Measurements from ENCODE around the gene BTG2. TPM values are rescaled to one million over a fixed set of nuclear protein-coding genes. Genes with fewer than 3 reads are reported as not detected.

BTG2 gene
- total RNA-seq, 2 donors from 2014 or later, result 132 to 254 TPM

- DNase-seq (ENCODE audit: low spot score), result peak; percentile 92
Observed at GRCh38 chr1:203271018-203271743, 34.1 kb upstream of the BTG2 start.

GRCh38 chr1:203271962-203272632 is 33.2 kb upstream of the BTG2 start:
- no peak for TF ChIP-seq CTCF (IDR thresholded peaks at IDR 0.05)
- DNase-seq (ENCODE audit: low spot score), result no peak
- Histone ChIP-seq H3K4me3 (no peak overlapping the region), H3K27me3 (no peaks in the 10 kb centered on the region), H3K4me1 (peaks cover 0 to 64% of the 10 kb centered on the region in 2 donors), H3K27ac (peak overlapping the region in 1 of 2 donors; percentile 92), H3K36me3 (no peaks in the 10 kb centered on the region), H3K9me3 (no peaks in the 10 kb centered on the region)

More at GRCh38 chr1:203271018-203271743, 34.1 kb upstream of the BTG2 start:
- no peak overlapping the region for H3K27ac ChIP-seq
- H3K9me3 ChIP-seq, result no peaks in the 10 kb centered on the region
- H3K36me3 ChIP-seq, result no peaks in the 10 kb centered on the region
- H3K4me1 ChIP-seq, result peaks cover 0 to 56% of the 10 kb centered on the region in 2 donors
- no peak overlapping the region for H3K4me3 ChIP-seq
- H3K27me3 ChIP-seq, result no peaks in the 10 kb centered on the region
- no peak for TF ChIP-seq CTCF (IDR thresholded peaks at IDR 0.05)

- peak overlapping the region in 1 of 2 donors; percentile 39 for H3K4me3 ChIP-seq
- H3K4me1 ChIP-seq, result peaks cover 0 to 65% of the 10 kb centered on the region in 2 donors
- TF ChIP-seq CTCF (IDR thresholded peaks at IDR 0.05), result no peak
- H3K36me3 ChIP-seq, result no peaks in the 10 kb centered on the region
- peak overlapping the region; percentile 92 to 99 for H3K27ac ChIP-seq
- no peaks in the 10 kb centered on the region for H3K27me3 ChIP-seq
- no peak for DNase-seq (ENCODE audit: low spot score)
- no peaks in the 10 kb centered on the region for H3K9me3 ChIP-seq
Observed at GRCh38 chr1:203272633-203273205, 32.6 kb upstream of the BTG2 start.

GRCh38 chr1:203273206-203273868 is 32.0 kb upstream of the BTG2 start:
- peak overlapping the region in 1 of 2 donors; percentile 39 for H3K4me3 ChIP-seq
- no peaks in the 10 kb centered on the region for H3K36me3 ChIP-seq
- H3K4me1 ChIP-seq, result peaks cover 0 to 67% of the 10 kb centered on the region in 2 donors
- H3K27ac ChIP-seq, result peak overlapping the region; percentile 92 to 99
- H3K9me3 ChIP-seq, result no peaks in the 10 kb centered on the region
- no peaks in the 10 kb centered on the region for H3K27me3 ChIP-seq
- peak; percentile 96 for DNase-seq (ENCODE audit: low spot score)
- peak; percentile 97 to 99 for TF ChIP-seq CTCF (IDR thresholded peaks at IDR 0.05)

GRCh38 chr1:203273869-203274602 is 31.3 kb upstream of the BTG2 start:
- Histone ChIP-seq H3K4me1 (peaks cover 0 to 68% of the 10 kb centered on the region in 2 donors), H3K4me3 (peak overlapping the region in 1 of 2 donors; percentile 39), H3K27ac (peak overlapping the region; percentile 92 to 99), H3K36me3 (no peaks in the 10 kb centered on the region), H3K27me3 (no peaks in the 10 kb centered on the region), H3K9me3 (no peaks in the 10 kb centered on the region)
- TF ChIP-seq CTCF (IDR thresholded peaks at IDR 0.05), result no peak
- peak; percentile 81 for DNase-seq (ENCODE audit: low spot score)
